GM21576 (cell line): ENCODE measurements around the gene ZBTB46.
A peak's percentile ranks its signal among the peaks of the same experiment; 100 is the strongest.

Source experiments
- ATAC-seq: cut with Tn5 transposase; IDR thresholded peaks from one replicate; pipeline ENCODE4 v1.9.1; 2021; ENCODE audit warnings: mild to moderate bottlenecking, moderate library complexity; ENCODE audit not compliant: unreplicated experiment

Gene ZBTB46

GRCh38 chr20:63707558-63708300 is 123.3 kb downstream of the ZBTB46 start, which contains the start of the genes ARFRP1 and ZGPAT:
ARFRP1 (minus strand) TSS chr20:63707976; CDS start chr20:63707091, 885 bp downstream.
ZGPAT (plus strand) TSS chr20:63708039; CDS start chr20:63708581, 542 bp downstream.
- peak; percentile 64 for ATAC-seq

- peak; percentile 28 for ATAC-seq
Observed at GRCh38 chr20:63706852-63707557, 124.1 kb downstream of the ZBTB46 start.

- ATAC-seq, result no peak
Observed at GRCh38 chr20:63706027-63706695, 124.9 kb downstream of the ZBTB46 start.

GRCh38 chr20:63705232-63706026 is 125.6 kb downstream of the ZBTB46 start:
- no peak for ATAC-seq

- ATAC-seq, result no peak
Observed at GRCh38 chr20:63704749-63705117, 126.3 kb downstream of the ZBTB46 start.

GRCh38 chr20:63703976-63704748 is 126.9 kb downstream of the ZBTB46 start:
- no peak for ATAC-seq

GRCh38 chr20:63703471-63703975 is 127.5 kb downstream of the ZBTB46 start:
- no peak for ATAC-seq

GRCh38 chr20:63702751-63703470 is 128.2 kb downstream of the ZBTB46 start:
- no peak for ATAC-seq

GRCh38 chr20:63702036-63702665 is 128.9 kb downstream of the ZBTB46 start:
- no peak for ATAC-seq

GRCh38 chr20:63701329-63702035 is 129.6 kb downstream of the ZBTB46 start:
- ATAC-seq, result no peak

GRCh38 chr20:63701051-63701328 is 130.1 kb downstream of the ZBTB46 start:
- no peak for ATAC-seq

GRCh38 chr20:63700199-63701050 is 130.6 kb downstream of the ZBTB46 start:
- no peak for ATAC-seq

- no peak for ATAC-seq
Observed at GRCh38 chr20:63699466-63700198, 131.4 kb downstream of the ZBTB46 start.

GRCh38 chr20:63698739-63699465 is 132.2 kb downstream of the ZBTB46 start:
- no peak for ATAC-seq

- ATAC-seq, result no peak
Observed at GRCh38 chr20:63697868-63698545, 133.1 kb downstream of the ZBTB46 start.
